GM21723 (cell line): ENCODE measurements around the gene FST.

Experiments used
- ATAC-seq: cut with Tn5 transposase; IDR thresholded peaks from one replicate; pipeline ENCODE4 v1.9.1; 2021; ENCODE audit warnings: mild to moderate bottlenecking, moderate library complexity; ENCODE audit not compliant: unreplicated experiment

Gene FST, protein sequence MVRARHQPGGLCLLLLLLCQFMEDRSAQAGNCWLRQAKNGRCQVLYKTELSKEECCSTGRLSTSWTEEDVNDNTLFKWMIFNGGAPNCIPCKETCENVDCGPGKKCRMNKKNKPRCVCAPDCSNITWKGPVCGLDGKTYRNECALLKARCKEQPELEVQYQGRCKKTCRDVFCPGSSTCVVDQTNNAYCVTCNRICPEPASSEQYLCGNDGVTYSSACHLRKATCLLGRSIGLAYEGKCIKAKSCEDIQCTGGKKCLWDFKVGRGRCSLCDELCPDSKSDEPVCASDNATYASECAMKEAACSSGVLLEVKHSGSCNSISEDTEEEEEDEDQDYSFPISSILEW

DNA sequence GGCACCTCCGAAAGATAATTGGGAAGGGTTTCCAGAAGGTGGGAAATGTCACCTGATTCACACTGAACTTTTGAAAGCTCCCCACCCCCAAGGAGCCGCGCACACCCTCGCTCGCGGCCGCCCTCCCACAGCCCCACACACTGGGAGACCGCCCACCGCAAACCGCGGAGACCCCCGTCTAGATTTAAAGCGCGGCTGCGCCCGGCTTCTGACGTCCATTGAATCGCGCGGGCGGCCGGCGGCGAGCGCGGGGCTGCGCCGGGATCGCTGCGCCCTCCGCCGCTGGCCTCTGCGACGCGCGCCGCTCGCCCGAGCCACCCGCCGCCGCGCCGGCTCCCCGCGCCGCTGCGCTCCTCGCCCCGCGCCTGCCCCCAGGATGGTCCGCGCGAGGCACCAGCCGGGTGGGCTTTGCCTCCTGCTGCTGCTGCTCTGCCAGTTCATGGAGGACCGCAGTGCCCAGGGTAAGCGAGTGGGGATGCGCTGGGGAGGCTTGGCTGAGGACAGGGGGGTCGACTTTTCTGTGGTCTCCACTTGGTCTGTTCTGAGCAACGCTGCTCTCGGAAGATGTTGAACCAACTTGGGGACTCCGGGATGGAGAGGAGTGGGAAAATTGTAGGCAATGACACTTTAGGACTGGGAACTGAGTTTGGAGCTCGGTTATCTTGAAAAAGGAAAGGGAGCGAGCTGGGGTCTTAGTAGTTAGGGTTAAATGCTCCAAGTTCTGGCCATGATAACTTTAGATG is at the start of gene FST:
Gene FST, plus strand, starts transcription at position 214 of the 743 bp plus-strand sequence. Its CDS starts 163 bp downstream, at position 377.
- ATAC-seq, result no peak

DNA sequence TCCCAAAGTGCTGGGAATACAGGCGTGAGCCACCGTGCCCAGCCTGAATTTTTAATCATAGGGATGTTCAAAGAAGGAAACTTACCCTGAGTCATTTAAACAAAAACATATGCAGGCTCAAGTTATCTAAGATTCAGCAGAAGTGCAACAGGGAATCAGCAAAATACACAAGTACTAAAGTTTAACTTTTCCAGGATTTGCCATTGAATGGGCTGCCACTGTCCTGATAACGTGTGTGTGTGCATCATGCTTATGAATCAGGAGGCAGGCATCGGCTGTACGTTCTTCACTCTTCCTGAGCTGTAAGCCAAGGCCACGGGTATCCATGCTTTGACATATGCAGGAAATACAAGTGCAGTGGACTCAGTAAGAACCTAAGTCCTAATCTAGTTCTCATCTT is 48.8 kb upstream of the FST start:
- ATAC-seq, result no peak

DNA sequence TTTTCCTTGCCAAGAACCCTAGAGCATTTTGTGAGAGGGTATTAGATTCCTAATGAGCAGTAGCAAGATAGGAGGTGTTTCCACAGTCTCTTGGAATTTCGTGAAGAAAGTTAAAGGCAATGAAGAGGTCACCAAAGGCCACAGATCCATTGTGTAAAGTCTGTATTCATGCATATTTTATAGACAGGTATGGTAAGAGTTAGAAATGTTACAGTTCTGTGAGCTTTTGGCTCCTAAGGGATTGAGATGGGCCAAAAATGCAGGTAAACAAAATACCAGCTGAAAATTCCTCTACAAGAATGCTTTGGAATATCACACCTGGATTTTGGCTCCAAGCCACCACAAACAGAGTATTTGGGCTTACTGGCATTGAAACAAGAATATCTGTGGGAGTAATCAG is 47.4 kb upstream of the FST start:
- ATAC-seq, result no peak

DNA sequence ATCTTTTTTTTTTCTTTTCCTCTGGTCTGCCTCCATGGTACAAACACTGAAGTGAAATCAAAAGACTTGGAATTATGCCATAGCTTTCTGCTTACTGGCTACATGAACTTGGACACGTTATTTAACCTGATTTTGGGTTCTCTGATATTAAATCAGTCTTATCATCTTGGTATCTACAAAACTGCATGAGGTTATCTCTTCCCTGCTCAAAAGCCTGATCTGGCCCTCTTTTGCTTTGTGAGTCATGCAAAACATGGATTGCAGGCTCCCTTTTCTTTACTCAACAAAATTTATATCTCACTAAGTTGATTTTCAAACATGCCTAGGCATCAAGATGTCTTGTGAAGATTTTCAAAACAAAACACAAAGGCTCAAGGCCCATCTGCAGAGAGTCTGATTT is 45.9 kb upstream of the FST start:
- no peak for ATAC-seq

DNA sequence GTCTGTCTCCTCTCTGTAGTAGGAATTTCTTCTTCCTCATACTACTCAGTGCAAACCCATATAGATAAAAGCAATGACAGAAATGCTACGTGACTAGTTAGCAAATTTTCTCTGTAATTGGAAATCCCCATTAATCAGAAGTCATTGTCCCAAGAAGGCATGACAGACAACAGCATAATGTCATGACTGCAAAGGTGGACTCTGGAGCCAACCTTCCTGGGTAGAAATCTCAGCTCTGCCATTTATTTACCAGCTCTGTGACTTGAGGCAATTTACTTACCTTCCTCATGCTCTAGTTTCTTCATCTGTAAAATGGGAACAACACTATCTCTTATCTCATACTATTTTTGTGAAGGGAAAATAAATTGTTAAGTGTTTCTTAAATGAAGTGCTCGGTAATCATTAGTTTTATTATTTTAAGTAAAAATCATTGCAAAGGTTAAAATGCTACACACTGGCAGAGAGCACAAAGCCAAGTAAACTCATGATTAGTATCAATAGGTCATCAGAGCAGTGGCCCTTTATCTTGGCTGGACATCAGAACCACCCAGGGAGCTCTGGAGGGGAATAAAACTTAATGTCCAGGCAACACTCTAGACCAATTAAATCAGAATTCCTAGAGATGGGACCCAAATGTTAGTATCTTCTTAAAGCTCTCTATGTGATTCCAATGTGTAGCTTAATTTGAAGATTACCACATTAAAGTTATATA is 43.8 kb upstream of the FST start:
- ATAC-seq, result no peak

DNA sequence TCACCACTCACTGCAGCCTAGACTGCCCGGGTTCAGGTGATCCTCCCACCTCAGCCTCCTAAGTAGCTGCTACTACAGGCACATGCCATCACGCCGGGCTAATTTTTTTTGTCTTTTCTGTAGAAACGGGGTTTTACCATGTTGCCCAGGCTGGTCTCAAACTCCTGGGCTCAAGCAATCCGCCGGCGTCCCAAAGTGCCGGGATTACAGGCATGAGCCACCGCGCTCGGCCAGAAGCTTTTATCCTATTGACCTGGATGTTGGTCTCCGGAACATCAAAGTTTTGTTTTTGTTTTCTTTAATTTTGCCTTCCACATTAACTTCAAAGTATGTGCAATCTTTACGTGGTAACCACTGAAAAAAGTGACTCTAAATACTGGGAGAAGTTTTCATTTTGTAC is 42.4 kb upstream of the FST start:
- ATAC-seq, result no peak

DNA sequence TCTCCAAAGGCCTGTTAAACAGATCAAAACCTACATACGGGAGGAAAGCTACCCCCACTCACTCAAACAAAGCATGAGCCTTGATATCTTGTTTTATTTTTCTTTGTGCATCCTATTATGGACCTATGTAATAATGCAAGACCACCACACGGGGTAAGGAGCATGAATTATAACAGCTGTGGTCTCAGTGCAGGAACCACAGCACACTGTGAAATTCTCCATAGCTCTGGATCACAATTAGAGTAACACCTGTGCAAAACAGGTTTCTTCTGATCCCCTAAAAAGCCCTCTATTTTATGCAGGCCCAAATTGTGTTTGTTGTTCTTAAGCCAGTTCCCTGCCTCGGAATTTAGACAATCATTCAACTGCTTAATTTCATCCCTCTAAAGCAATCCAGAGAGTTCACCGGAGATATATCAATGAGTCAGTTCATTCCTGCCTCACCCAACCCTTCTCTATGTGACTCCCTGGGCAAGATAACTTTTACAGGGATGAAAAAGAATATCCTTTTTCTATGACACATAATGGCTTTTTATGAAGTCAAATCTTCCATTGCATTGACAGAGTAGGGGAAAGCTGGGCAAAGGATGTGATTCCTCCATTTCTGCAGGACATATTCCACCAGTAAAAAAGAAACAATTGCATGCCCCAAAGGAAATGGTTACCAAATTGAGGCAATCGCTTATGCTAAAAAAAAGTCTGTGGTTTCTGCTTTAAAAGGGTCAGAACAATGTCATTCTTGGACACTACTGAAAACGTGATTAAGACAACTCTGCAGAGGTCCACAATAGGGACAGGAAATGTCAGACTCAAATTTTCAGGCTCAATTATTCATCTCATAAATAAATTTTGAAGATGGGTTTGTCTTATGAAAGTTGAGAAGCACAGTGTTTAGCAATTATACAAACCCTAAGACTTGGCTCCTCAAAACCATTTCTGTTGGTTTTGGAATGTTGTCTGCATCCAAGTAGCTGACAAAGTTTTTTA is 41.6 kb upstream of the FST start:
- no peak for ATAC-seq

DNA sequence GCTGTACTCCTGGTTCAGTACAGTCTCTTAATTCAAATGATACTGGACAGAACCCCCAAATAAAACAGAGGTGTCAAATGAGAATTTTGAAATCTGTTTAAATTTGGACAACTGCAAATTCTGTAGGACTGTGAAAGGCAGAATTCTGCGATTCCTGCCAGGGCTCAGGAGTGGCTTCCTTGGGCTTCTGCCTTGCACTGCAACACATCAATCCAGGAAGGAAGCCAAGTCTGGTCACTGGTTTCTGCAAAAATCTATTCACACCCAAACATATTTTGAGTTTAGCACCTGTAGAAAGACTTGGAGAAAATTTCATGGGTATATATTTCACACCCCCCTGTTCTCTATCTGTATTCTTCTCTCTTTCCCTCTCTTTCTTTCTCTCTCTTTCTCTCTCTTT is 37.5 kb upstream of the FST start:
- ATAC-seq, result no peak

DNA sequence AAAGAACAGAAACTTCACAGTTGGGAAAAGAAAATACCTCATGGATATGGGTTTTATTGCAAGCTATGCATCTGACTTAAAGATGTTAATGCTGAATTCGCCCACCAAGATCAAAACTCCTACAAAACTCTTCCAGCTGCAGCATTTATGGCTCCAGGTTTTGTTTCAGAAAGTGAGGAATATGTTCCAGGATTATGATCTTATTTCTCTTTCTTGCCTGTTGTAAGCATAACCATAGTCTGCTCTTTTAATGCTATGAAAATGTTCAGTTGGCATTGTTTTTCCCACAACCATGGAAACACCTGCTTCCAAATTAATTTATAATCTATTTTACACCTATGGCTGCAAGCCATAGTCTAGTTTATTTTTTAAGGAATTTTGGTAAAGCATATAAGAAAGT is 34.9 kb upstream of the FST start:
- no peak for ATAC-seq

DNA sequence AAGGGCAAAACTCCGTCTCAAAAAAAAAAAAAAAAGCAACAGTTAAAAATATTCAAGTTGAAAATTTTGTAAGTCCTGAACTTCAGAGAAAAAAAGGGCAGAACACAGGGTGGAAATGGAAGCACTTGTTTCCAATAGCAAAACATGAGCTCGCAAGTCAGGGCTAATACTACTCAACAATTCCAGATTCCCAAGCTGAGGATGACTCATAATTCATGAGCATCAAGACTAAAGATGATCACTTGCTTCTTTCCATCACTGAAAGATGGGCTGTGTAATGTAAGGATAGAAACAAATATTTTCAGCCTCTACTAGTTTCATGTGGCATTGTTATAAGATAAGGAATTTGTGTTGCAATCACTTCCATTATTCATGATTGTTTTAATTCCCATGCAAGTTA is 33.5 kb upstream of the FST start:
- ATAC-seq, result no peak

DNA sequence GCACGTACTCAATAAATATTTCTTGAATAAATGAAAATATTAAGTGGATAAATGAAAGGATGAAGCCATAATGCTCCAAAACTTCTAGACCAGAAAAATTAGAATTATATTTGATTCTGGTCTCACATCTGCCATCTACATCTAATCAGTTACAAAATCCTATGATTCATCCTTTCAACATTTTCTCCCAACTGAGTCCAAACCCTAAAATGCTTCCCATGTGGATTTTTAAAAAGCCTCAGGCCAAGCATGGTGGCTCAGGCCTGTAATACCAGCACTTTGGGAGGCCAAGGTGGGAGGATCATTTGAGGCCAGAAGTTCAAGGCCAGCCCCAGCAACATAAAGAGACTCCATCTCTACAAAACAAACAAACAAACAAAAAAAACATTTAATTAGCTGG is 31.6 kb upstream of the FST start:
- no peak for ATAC-seq

DNA sequence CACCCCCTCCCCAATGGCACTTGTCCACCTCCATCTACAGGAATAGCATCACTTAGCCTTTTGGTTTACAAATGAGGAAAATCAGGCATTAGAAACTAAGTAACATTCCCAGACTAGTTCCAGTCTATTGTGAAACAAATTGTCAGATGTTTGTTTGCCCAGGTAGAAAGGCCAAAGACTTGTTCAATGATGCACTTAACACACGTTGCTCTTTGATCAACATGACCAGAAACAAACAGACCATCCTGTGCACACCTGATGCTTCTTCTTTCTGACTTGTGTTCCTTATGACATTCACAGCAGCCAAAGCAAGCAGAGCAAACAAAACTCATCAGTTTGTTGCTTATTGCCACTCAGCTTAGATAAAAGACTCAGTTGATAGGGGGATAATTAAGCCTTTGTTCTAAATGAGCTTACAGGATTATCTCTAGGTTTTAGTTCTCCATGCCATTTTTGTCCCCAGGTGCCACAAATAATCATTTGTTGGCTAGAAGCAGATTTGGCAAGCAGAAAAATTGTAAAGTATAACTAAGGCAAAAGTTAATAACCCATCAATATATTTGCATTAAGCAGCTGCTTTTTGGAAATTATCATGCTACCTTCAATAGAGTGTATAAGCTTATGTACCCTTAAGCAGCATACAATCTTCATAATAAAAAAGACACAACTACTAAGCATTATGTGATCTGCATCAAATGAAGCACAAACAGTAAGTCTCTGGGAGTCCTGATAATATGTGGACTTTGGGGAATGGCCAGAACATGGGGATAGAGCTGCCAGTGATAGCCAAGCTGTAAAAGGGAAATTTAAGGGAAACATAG is 26.3 kb upstream of the FST start:
- ATAC-seq, result no peak

DNA sequence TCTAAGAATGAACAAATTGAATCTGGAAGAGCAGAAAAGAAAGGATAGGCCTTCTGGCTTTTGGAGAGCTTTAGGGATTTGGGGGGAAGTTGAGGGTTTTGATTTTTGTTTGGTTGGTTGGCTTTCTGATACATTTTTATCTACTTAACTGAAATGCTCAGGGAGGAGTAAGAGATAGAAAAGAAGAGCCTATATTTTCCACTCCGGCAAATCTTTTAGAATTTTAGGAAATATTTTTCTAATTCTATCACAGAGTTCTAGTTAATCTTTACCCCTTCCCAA is 25.8 kb upstream of the FST start:
- ATAC-seq, result no peak

DNA sequence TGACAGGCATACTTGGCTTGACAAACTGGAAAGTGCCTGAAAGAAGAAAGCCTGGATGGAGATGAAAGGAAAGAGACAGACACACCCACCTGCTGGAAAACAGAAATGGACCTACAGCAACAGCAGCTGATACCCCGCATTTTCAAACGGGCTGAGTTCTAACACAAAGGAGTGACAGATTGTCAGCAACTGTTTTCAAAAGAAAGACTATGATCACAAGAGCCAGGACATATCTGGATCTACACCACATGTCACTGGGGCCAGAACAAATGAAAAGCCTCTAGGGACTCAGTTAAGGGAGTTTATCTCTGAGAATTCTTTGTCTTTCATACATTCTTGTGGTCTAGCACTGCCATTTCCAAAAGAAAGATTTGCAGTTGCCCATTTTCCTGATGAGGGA is 24.1 kb upstream of the FST start:
- no peak for ATAC-seq

DNA sequence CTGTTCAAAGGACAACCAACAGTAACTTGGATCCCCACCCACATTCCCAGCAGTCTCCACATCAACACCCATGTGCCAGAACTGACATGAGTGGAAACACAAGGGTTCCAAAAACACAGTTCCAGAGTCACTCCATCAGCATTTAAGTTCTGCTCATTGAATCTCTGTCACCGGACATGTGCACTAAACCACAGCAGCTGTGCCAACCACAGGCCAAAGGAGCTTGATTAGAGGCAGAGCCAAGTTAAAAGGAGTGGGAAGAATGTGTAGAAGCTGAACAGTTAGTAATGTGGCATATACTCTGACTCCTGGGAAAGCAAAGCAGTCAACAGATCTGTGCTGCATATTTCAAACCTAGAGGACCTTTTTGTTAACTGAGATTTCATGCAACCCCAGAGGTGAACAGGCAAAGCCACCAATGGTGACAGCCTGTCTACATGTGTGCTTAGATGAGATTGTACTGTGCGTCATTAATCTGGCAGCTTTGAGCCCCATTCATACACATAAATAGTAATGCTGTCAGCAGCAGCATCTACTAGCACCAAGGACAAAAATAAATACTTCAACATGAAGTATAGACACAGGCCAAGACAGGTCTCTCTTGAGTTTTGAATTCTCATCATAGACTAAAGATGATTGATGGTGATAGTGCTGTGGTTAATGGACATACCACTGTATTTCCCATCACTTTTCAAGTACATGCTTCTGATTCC is 16.4 kb upstream of the FST start:
- no peak for ATAC-seq

DNA sequence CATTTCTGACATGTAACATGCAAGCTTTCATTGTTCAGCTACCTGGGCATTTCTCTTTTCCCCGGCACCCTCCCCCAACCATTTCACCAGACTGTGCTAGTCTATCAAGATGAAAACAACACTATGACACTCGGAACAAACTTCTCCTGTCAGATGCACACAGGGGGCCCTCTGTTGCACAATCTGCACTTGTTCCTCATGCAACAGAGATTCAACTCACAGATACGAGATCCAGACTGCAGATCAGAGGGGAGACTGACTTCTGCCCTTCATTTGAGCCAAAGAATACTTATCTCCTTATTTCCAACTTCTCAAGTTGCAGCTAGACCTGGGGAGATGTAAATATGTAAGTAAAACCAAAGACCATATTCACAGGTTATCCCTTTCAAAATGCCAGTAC is 15.7 kb upstream of the FST start:
- ATAC-seq, result no peak

DNA sequence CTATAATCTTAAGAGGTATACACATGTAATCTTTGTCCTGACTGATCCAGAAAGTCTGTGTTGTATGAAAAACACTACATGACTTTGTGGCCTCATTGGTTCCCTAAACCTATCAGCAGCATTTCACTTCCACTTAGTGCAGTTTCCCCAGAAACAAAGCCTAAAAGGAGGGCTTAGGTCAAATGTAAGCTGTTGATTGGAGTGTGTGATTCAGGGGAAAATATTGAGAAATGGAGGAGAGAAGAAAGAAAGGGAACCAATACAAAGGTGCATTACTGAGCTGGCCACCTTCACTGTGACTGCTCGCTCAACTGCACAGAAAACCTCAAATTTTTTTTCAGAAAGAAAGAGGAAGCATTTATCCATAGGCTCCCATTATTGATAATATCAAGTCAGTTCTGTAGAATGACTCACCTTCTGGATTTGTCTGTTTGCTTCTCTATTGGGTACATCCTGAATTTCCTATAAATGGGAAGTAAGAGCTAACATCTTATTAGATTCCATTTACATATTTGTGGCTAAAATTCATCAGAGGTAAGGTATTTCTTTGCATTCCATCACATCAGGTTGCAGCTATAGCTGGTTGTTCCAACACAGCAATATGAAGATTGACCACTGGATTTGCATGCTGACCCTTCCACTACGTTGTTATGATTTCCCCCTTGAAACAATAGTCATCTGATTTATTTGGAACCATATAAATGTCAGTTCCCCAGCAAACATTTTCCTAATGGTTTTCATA is 10.3 kb upstream of the FST start:
- no peak for ATAC-seq

DNA sequence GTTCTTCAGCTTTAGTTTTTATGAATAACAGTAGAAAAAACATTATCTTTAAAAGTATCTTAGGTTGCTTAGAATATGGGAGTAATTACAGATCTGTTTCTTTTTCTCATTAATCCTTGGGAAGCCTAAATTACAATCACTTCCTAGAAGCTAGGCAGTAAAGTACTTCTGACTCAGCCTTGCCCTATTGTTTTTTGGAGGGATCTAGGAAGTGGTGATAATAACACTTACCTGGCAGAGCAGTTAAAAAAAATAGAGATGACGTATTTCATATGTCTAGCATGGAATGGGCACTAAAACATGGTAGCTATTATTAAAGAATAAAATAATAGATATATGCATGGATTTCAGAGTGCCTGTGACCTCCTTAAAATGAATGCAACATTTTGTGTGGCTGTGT is 8.2 kb upstream of the FST start:
- ATAC-seq, result no peak
